NCI-H2171 (cell line): ENCODE measurements around the gene APOOL.

Experiments used
- DNase-seq: peaks from one replicate; lab custom pipeline; 2025; lab: John Stamatoyannopoulos, UW

APOOL gene

DNA sequence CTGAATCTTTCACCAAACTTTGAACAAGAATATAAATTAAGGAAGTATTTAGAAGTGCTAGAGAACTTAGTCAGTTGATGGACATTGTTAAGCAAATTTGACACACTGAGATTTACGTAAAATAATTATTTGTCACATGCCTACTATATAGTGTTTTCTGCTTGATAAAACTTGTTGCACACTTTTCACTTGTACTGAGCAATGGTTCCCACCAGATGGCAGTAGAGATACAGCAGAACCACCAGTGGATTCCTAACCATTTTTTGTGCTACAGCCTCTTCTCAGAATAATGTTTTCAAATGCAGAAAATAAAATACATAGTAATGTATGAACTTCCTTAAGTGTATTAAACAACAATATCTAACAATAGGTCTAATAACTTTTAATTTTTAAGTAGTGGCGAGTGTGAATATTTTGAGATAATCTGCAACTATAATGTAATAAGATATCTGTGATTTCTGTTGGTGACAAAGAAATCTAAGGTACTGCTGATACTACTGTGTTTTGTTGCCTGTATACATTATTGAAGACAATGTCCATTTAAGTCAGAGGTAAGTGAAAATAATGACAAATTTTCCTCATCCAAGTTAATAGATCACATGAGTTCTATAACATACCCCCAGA, 81.2 kb downstream of the APOOL start:
- DNase-seq, result no peak

DNA sequence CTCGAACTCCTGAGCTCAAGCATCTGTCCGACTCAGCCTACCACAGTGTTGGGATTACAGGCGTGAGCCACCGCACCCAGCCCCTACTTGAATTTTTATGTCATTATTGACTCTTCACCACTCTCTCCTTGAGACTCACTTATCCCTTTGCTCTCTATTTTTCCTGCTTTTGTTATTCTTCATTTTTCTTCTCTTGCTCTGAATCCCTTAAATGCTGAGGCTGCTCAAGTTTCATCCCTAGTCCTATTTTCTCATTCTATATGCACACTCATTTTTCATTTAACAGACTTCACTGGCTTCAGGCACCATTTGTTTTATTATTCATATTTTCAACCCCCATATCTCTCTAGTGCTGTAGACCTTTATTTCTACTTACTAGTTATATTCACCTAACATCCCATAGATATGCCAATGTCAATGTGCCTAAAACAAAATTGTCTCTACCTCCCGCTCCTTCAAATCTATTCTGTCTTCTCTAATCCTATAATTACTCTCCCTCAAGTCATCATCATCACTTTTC, 85.7 kb downstream of the APOOL start:
- DNase-seq, result no peak

DNA sequence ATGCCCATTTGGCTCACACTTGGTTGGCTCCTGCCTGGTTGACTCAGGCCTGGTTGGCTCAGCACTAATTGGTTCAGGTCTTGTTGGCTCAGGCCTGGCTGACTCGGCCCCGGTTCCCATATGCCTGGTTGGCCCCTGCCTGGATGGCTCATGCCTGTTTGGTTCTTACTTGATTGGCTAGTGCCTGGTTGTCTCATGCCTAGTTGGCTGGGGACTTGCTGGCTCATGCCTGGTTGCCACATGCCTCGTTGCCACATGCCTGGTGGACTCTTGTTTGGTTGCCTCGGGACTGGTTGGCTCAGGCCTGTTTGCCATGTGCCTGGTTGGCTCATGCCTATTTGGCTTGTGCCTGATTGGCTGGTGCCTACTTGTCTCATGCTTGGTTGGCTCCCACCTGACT, 103.7 kb downstream of the APOOL start:
- DNase-seq, result no peak

DNA sequence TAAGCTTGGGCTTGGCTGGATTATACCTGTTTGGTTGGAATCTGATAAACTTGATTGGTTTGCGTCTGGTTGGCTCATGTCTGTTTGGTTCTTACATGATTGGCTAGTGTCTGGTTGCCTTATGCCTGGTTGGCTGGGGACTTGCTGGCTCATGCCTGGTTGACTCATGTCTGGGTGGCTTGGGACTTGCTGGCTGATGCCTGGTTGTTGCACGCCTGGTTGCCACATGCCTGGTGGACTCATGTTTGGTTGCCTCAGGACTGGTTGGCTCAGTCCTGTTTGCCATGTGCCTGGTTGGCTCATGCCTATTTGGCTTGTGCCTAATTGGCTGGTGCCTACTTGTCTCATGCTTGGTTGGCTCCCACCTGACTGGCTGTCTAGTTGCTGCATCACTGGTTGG, 104.5 kb downstream of the APOOL start:
- DNase-seq, result no peak

DNA sequence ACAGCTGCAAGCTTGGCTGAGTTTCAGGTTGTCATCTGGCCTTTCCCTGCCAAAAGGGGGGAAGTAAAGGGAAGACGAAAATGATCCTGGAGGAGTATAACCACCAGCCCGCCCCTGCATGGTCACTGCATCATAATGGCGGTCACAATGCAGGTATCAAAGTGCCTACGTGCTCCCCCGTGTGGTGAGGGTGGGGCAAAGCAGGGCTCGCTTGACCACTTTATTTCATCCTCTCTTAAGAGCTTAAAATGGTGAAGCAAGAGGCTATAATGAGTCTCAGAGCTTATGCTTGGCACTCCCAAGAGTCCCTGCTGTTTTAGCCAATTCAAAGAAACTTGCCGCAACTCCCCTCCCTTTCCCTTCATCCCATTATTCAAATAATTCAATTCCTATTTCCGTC, 105.6 kb downstream of the APOOL start:
- no peak for DNase-seq

DNA sequence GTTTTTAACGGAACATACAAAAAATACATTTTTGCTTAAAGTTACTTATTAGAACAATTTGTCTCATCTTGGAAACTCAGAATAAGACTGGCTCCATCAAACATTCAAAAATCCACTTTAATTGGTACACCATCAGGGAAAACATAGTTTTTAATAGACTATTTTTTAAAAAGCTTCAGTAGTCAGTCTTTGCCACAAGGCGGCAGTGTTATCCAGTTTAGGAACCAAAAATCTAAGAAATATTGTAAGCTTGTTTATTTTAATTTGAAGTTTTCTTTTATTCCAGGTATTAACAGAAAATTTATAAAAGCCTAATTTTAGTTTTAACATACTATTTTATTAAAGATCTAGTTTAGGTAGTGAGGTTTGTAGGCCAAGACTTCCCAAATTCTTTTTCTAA, 107.7 kb downstream of the APOOL start:
- no peak for DNase-seq

DNA sequence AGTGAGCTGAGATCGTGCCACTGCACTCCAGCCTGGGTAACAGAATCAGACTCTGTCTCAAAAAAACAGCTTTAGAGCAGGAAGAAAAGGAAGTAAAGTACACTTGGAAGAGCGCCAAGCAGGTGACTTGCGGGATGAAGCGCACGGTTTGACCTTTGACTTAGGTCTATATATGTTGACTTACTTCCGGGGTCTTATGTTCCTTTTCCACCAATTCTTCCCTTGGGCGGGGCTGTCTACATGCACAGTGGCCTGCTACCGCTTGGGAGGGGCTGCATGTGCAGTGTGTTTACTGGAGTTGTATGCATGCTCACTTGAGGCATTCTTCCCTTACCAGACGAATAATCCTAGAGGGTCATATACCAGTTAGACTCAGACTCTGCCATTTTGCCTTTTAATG, 108.6 kb downstream of the APOOL start:
- DNase-seq, result no peak

DNA sequence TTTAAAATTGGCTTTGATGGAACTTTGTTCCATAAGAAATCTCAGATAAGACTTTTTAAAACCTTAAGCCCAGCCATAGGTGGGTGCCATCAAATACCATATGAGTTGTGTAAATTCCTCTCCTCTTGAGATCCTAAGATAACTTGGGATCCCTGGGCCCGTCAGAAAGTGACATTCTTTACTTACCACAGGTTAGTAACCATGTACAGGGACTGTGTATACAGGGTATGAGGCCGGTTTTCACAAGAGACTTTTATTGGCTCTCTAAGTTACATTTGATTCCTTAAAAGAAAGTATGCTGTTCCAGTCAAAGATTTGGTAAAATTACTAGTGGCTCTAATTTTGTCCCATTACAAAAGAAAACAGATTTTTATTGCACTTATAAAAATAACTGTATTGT, 110.1 kb downstream of the APOOL start:
- no peak for DNase-seq

DNA sequence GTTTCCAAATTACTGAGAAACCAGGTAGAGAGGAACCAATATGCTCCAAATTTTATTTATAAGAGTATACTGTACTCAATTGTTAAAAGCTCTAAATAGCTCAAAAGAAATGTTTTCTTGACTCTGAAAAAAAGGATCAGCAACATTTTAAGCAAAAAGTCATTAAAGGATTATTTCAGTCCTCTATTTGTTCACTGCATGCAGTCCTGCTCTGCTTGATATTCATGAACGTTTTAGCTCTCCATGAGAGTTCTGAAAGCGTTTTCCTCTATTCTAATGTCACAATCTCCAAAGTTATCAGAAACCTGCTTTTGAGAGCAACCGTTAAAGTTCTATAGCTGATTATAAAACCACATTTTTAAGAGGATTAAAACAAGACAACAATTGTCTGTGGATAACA, 110.5 kb downstream of the APOOL start:
- DNase-seq, result no peak

DNA sequence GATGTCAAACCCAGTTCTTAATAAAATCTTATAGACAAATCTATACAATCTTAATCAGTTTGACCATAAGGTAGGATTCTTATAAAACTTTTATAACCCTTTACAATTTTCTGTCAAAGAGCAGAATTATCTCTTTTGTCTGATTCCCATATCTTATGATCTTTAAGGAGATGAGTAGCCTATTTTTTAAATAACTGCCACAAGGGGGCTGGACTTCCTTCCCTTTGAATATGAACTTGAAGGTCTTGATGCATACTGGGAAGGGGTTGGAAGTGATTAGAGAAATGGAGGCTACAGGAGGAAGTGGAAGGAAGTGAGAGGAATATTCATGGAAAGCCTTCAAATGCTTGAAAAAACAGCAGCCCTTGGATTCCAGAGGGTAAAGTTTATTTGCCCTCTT, 111.1 kb downstream of the APOOL start:
- DNase-seq, result no peak

DNA sequence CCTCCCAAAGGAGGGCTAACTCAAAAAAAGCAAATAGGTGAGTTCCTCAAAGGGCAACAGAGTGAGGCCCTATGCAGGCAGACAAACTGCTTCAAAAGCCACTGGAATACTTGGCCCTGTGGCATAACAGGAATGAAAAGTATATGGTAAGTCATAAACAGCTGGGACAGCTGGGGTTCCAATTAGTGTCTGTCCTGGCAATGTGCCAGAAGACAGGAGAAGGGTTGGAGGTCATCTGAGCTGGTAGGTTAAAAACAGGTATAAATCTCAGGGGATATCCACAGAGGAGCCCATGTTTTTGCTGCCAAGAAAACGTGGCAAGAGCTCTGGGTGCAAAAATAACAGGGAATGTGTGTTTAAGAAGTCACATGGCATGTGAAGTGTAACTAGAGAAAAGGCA, 111.6 kb downstream of the APOOL start:
- no peak for DNase-seq

DNA sequence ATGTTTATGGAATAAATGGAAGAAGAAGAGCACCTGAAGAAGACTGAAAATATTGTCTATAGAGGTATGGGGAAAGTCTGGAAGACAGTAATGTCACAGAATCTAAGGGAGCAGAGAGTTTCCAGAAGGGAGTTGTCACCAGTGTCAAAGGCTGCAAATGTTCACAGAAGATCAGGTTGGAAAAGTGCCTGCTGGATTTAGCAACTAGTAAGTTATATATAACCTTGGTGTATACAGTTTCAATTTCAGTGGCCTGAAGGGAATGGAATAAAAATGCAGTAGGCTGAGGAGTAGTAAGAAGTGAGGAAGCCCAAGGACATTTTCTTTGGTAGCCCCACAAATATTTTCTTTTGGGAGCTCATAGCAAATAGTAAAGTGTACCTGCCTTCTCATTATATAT, 132.7 kb downstream of the APOOL start:
- no peak for DNase-seq

DNA sequence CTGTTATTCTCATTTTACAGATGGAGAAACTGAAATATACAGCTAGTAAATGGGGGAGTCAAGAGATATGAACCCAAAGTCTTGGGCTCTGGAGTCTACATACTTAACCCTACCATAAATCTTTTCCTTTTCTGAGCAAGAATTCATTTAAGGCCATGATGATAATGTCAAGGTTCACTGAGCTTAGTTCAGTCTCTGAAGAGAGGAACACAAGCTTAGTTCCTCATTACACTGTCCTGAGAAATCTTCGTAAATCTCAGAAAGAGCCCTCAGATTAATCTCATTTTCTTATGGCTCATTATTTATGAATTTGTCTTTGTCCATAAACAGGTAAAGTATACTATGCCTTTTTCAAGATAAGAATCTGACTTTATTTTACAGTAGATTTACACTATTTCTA, 135.7 kb downstream of the APOOL start:
- no peak for DNase-seq

DNA sequence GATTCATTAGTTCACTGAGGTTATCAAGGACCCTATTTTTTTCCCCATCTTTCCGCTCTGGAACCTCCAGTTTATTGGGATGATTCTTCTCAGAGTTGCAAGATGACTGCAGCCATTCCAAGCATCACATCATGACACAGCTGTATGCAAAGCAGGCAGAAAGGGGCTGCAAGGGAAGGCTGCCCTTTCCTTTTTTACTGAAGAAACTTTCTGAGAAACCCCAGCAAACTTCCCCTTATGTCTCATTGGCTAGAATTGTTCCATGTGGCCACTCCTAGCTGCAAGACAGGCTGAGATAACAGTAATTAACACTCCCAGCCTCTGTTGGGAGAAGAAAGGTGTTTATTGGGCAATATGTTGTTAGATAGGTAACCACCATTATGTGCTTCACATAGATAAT, 137.3 kb downstream of the APOOL start:
- no peak for DNase-seq
